Body of pancreas (tissue), 4 donors: Measurements from ENCODE around the gene UBR3. TPM values are rescaled to one million over a fixed set of nuclear protein-coding genes. Genes with fewer than 3 reads are reported as not detected.
"Not testable (repeated sequence)": the region's sequence is repeated elsewhere in the genome, so short reads cannot be mapped to it uniquely, and the experiment has no call there.

Source experiments
- ATAC-seq: fragments of 150-250 bp; one replicate; pipeline ENCODE4 v1.9.1; 2016
- DNase-seq, 4 donors: peaks; one replicate each; pipeline ENCODE4 v3.0.0-alpha.2; 2019
- H3K27ac ChIP-seq, 4 donors: fragments of 200-600 bp; sonication (generic); 1 replicate in 3 of 4; 2 replicates in 1 of 4; pipeline versions ENCODE4 v1.5.1 to v1.6.1; 2016 to 2019; ENCODE audit warnings: mild to moderate bottlenecking in 1 of 4, mixed read lengths in 1 of 4, moderate library complexity in 1 of 4
- H3K27me3 ChIP-seq, 2 donors: fragments of 200-600 bp; sonication (generic); one replicate each; pipeline ENCODE4 v1.6.0; 2016; ENCODE audit warnings: mild to moderate bottlenecking in 1 of 2
- H3K36me3 ChIP-seq, 2 donors: fragments of 200-600 bp; sonication (generic); replicated peaks in 1 of 2; 2 replicates each; pipeline ENCODE4 v1.5.1; 2016; ENCODE audit warnings: low read depth in 2 of 2; ENCODE audit not compliant: insufficient read depth in 1 of 2
- H3K4me1 ChIP-seq: fragments of 200-600 bp; sonication (generic); one replicate; pipeline ENCODE4 v1.6.0; 2016
- H3K4me3 ChIP-seq, 2 donors: fragments of 200-600 bp; sonication (generic); 1 replicate in 1 of 2; 2 replicates in 1 of 2; pipeline ENCODE4 v1.5.1; 2016 to 2019
- H3K9me3 ChIP-seq, 3 donors: fragments of 200-600 bp; sonication (generic); 1 replicate in 2 of 3; 2 replicates in 1 of 3; pipeline ENCODE4 v1.5.1; 2016
- CTCF ChIP-seq, 7 experiments: fragments of 450-650 bp in 4 of 7; fragments of 200-600 bp in 3 of 7; sonication (generic) in 3 of 7; IDR thresholded peaks; one replicate each; pipeline ENCODE4 v1.5.1; 2016 to 2019; ENCODE audit warnings: antibody characterized with exemption in 7 of 7
- POLR2A ChIP-seq, 3 donors: fragments of 450-650 bp; IDR thresholded peaks; one replicate each; pipeline ENCODE4 v1.6.1; 2016; ENCODE audit warnings: antibody characterized with exemption in 3 of 3, mild to moderate bottlenecking in 2 of 3
- WGBS, 2 donors: methylation state at CpG; one replicate each; pipeline ENCODE4 v1.1.5; 2017; 5-methylcytosine and 5-hydroxymethylcytosine counted together
- intact Hi-C: fragments of 100-400 bp; cut with DNase I; formaldehyde crosslinking; loops from one replicate; pipeline ENCODE4 v1.15.1; 2023
- total RNA-seq, 2 donors: library from RNA; depleted of rRNA; stranded (reverse); fragments of >200 nt; gene quantifications; one replicate each; pipeline ENCODE4 v1.1.0, GENCODE V29; 2016

Gene UBR3
- total RNA-seq, 2 donors from 2014 or later, result 30.1 to 52.1 TPM

- H3K36me3 ChIP-seq, result no peaks in the 10 kb centered on the region
- WGBS, 2 donors, result 23 to 28% methylated on average over 1 of the region's 1 CpG
- no peak overlapping the region for H3K4me3 ChIP-seq
- H3K9me3 ChIP-seq, result no peaks in the 10 kb centered on the region
- DNase-seq, result no peak
- peaks cover 5% of the 10 kb centered on the region for H3K4me1 ChIP-seq
- H3K27me3 ChIP-seq, result no peaks in the 10 kb centered on the region
- H3K27ac ChIP-seq, result no peak overlapping the region
- no peak for ATAC-seq
- peak; percentile 35 to 83 (median 69) for TF ChIP-seq CTCF (IDR thresholded peaks at IDR 0.05)
- no peak for TF ChIP-seq POLR2A (IDR thresholded peaks at IDR 0.05)
- intact Hi-C loops, result loop anchor here (10.0 kb wide), 1 partner anchor 104 kb away; the partner anchor contains the start of genes METTL5 and UBR3
Observed at GRCh38 chr2:169928463-169928864, 101.2 kb downstream of the UBR3 start.

- Histone ChIP-seq H3K27me3 (no peaks in the 10 kb centered on the region), H3K9me3 (no peaks in the 10 kb centered on the region), H3K4me1 (peaks cover 5% of the 10 kb centered on the region), H3K27ac (no peak overlapping the region), H3K36me3 (no peaks in the 10 kb centered on the region), H3K4me3 (no peak overlapping the region)
- no peak for DNase-seq
- 36 to 38% methylated on average over 2 of the region's 2 CpGs for WGBS, 2 donors
- intact Hi-C loops, result no loop called here
- peak; percentile 47 for ATAC-seq
- no peak for TF ChIP-seq POLR2A (IDR thresholded peaks at IDR 0.05)
- TF ChIP-seq CTCF (IDR thresholded peaks at IDR 0.05), result peak in 6 of 7 experiments; percentile 44 to 65 (median 54)
Observed at GRCh38 chr2:169933124-169933711, 106.0 kb downstream of the UBR3 start.

- H3K27ac ChIP-seq, H3K9me3 ChIP-seq, H3K4me1 ChIP-seq, H3K36me3 ChIP-seq, intact Hi-C loops, ATAC-seq, H3K27me3 ChIP-seq, DNase-seq, H3K4me3 ChIP-seq: not testable (repeated sequence)
- 94 to 99% methylated on average over 5 of the region's 5 CpGs for whole genome bisulfite sequencing, 2 donors
Observed at GRCh38 chr2:169936652-169937051, 109.4 kb downstream of the UBR3 start.

GRCh38 chr2:169945515-169945914, 118.3 kb downstream of the UBR3 start:
- WGBS, 2 donors, result 96 to 97% methylated on average over 1 of the region's 1 CpG
- Histone ChIP-seq H3K4me1 (peaks cover 6% of the 10 kb centered on the region), H3K27ac (no peak overlapping the region), H3K27me3 (no peaks in the 10 kb centered on the region), H3K9me3 (no peaks in the 10 kb centered on the region), H3K36me3 (peaks cover 0 to 5% of the 10 kb centered on the region in 2 donors), H3K4me3 (no peak overlapping the region)
- ATAC-seq, result no peak
- intact Hi-C loops, result no loop called here
- no peak for DNase-seq
- TF ChIP-seq POLR2A (IDR thresholded peaks at IDR 0.05), result no peak
- TF ChIP-seq CTCF (IDR thresholded peaks at IDR 0.05), result no peak

- DNase-seq, result no peak
- Histone ChIP-seq H3K4me3 (no peak overlapping the region), H3K9me3 (no peaks in the 10 kb centered on the region), H3K4me1 (peaks cover 6% of the 10 kb centered on the region), H3K27me3 (no peaks in the 10 kb centered on the region), H3K36me3 (peaks cover 0 to 5% of the 10 kb centered on the region in 2 donors), H3K27ac (no peak overlapping the region)
- ATAC-seq, result no peak
- TF ChIP-seq POLR2A (IDR thresholded peaks at IDR 0.05) (no peak), CTCF (IDR thresholded peaks at IDR 0.05) (no peak)
- intact Hi-C loops, result no loop called here
- WGBS, 2 donors, result 84 to 89% methylated on average over 2 of the region's 2 CpGs
Observed at GRCh38 chr2:169946092-169946491, 118.8 kb downstream of the UBR3 start.
